Thymus (tissue), 11 donors: ENCODE measurements around the gene VTA1. TPM values are rescaled to one million over a fixed set of nuclear protein-coding genes. Genes with fewer than 3 reads are reported as not detected.

Experiments
- DNase-seq, 9 donors: peaks; one replicate each; pipeline ENCODE4 v3.0.0-alpha.2; 2013; ENCODE audit warnings: low spot score in 9 of 9, low read depth in 6 of 9, missing footprints in 1 of 9
- H3K27ac ChIP-seq, 2 donors: one replicate each; pipeline ENCODE4 v1.5.1; 2013; ENCODE audit warnings: control low read depth in 1 of 2, low read depth in 1 of 2, low read length in 1 of 2, mild to moderate bottlenecking in 1 of 2, moderate library complexity in 1 of 2
- H3K27me3 ChIP-seq, 2 donors: one replicate each; pipeline ENCODE4 v1.5.1; 2013; ENCODE audit warnings: low read length in 1 of 2; ENCODE audit not compliant: control insufficient read depth in 2 of 2, insufficient read depth in 1 of 2
- H3K36me3 ChIP-seq, 2 donors: one replicate each; pipeline ENCODE4 v1.5.1; 2013; ENCODE audit warnings: low read length in 1 of 2, mild to moderate bottlenecking in 1 of 2, moderate library complexity in 1 of 2; ENCODE audit not compliant: control insufficient read depth in 2 of 2, insufficient read depth in 2 of 2
- H3K4me1 ChIP-seq, 2 donors: one replicate each; pipeline ENCODE4 v1.5.1; 2013; ENCODE audit warnings: low read length in 2 of 2; ENCODE audit not compliant: control insufficient read depth in 2 of 2, insufficient read depth in 2 of 2
- H3K4me3 ChIP-seq, 2 donors: one replicate each; pipeline ENCODE4 v1.5.1; 2013; ENCODE audit warnings: low read length in 2 of 2, control low read depth in 1 of 2, mild to moderate bottlenecking in 1 of 2
- H3K9me3 ChIP-seq, 2 donors: one replicate each; pipeline ENCODE4 v1.5.1; 2013; ENCODE audit warnings: low read length in 1 of 2, mild to moderate bottlenecking in 1 of 2; ENCODE audit not compliant: control insufficient read depth in 2 of 2, insufficient read depth in 1 of 2
- WGBS: extraction: QIAGEN DNeasy Blood & Tissue Kit; methylation state at CpG from one replicate; pipeline ENCODE4 v1.1.7; 2013; 5-methylcytosine and 5-hydroxymethylcytosine counted together
- polyA plus RNA-seq: library from polyadenylated mRNA; stranded (reverse); fragments of 200-250 nt; gene quantifications from one replicate; pipeline ENCODE4 v1.2.3, GENCODE V29; 2013
- total RNA-seq: library from RNA; stranded (reverse); fragments of 120-200 nt; gene quantifications from one replicate; pipeline ENCODE4 v1.2.4, GENCODE V29; 2013
- donor health status: healthy.

The VTA1 gene
- total and polyA plus RNA-seq, 2 donors, result 35.7 to 57.1 TPM

DNA sequence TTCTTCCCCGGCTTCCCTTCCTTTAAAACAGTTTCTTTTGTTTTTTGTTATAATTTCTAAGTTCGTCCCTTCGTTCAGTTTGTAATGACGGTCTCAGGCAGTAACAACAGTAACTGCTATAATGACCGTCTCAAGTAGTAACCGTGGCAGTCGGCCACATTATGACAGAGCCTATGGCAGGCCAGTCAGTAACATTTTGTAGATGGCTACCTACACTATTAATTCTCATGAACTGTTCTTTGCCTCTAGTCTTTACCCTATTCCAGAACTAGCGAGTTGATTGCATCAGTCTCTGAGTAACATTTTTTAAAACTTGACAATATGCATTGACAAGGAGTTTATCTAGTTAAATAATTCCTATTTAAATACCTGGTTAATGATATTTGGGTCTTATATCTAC lies 111.7 kb downstream of the VTA1 start:
- no peak overlapping the region for H3K4me3 ChIP-seq
- no peak overlapping the region for H3K27ac ChIP-seq
- 97% methylated on average over 8 of the region's 8 CpGs for WGBS
- H3K4me1 ChIP-seq, result no peaks in the 10 kb centered on the region
- H3K27me3 ChIP-seq, result no peaks in the 10 kb centered on the region
- H3K9me3 ChIP-seq, result no peaks in the 10 kb centered on the region
- no peaks in the 10 kb centered on the region for H3K36me3 ChIP-seq
- no peak for DNase-seq

DNA sequence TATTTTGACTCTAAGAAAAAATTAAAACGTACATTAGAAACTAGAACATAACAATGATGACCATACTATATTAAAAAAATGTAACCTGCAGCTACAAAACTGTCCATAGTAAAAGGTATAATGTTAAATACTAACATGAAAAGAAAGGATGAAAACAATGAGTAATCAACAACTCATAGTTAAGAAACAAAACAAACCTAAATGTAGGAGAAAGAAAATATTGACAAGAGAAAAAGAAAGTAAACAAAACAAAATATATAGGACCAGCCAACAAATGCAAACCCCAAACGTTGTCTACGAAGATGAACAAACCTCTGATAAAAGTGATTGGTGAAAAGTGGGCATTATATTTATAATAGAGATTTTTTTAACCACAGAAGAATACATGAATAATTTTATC lies 113.7 kb downstream of the VTA1 start:
- H3K36me3 ChIP-seq, result no peaks in the 10 kb centered on the region

DNA sequence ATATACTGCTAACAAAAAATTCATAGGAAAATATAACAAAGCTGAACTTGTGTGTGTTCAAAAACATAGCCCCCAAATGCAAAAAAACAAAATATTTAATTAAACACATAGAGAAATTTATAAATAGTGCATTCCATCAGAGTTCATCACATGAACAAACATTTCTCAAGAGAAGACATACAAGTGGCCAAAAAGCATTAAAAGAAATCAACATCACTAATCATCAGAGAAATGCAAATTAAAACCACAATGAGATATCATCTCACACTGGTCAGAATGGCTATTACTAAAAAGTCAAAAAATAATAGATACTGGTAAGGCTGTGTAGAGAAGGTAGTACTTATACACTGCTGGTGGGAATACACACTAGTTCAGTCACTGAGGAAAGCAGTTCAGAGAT lies 115.2 kb downstream of the VTA1 start:
- H3K27me3 ChIP-seq, result no peaks in the 10 kb centered on the region
- no peak for DNase-seq
- H3K9me3 ChIP-seq, result no peaks in the 10 kb centered on the region
- H3K4me1 ChIP-seq, result no peaks in the 10 kb centered on the region
- no peak overlapping the region for H3K4me3 ChIP-seq
- H3K36me3 ChIP-seq, result no peaks in the 10 kb centered on the region
- no peak overlapping the region for H3K27ac ChIP-seq

More for the DNA sequence above, 113.7 kb downstream of the VTA1 start:
- DNase-seq, result no peak
- Histone ChIP-seq H3K27me3 (no peaks in the 10 kb centered on the region), H3K27ac (no peak overlapping the region), H3K4me3 (no peak overlapping the region), H3K4me1 (no peaks in the 10 kb centered on the region), H3K9me3 (no peaks in the 10 kb centered on the region)
- 98% methylated on average over 3 of the region's 3 CpGs for WGBS

DNA sequence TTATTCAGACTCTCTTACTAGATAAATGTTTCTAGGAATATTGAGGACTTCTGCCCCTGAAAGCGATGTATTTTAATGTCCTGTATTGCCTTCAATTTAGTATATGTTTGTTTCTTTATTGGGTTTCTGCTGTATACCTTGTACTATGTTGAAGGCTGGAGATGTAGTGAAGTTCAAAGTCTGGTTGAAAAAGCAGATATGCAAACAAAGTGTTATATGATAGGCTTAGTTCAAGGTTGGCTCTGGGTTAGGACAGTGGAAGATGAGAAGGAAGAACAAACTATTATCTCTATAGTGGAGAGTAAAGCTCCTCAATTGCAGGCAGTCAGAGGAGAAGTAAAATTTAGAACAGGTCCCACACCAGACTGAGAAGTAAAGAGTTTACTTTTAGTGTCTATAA lies 118.4 kb downstream of the VTA1 start:
- H3K4me3 ChIP-seq, result no peak overlapping the region
- no peaks in the 10 kb centered on the region for H3K4me1 ChIP-seq
- H3K27me3 ChIP-seq, result no peaks in the 10 kb centered on the region
- WGBS, result 96% methylated on average over 1 of the region's 1 CpG
- no peaks in the 10 kb centered on the region for H3K36me3 ChIP-seq
- H3K9me3 ChIP-seq, result no peaks in the 10 kb centered on the region
- DNase-seq, result no peak
- no peak overlapping the region for H3K27ac ChIP-seq

DNA sequence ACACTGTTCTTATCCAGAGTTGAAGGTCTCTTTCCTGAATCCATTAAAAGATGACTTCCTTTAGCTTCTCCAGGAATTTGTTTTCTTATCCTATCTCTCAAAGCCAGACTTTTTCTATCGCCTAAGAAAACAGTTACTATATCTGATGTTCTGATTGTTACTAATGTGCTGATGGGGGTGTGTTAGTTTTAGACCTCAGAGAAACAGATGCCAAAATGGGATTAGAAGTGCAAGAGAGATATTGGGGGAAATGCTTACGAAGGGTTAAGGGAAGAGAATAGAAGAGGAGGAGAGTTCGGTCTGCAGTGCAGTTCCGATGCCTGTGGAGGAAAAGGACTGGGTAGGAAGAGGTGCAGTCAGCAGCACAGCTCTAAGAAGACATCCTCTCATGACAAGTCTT lies 119.0 kb downstream of the VTA1 start:
- Histone ChIP-seq H3K4me1 (no peaks in the 10 kb centered on the region), H3K27me3 (no peaks in the 10 kb centered on the region), H3K27ac (no peak overlapping the region), H3K9me3 (no peaks in the 10 kb centered on the region), H3K36me3 (no peaks in the 10 kb centered on the region), H3K4me3 (no peak overlapping the region)
- DNase-seq, result no peak
- WGBS, result 96% methylated on average over 4 of the region's 4 CpGs

DNA sequence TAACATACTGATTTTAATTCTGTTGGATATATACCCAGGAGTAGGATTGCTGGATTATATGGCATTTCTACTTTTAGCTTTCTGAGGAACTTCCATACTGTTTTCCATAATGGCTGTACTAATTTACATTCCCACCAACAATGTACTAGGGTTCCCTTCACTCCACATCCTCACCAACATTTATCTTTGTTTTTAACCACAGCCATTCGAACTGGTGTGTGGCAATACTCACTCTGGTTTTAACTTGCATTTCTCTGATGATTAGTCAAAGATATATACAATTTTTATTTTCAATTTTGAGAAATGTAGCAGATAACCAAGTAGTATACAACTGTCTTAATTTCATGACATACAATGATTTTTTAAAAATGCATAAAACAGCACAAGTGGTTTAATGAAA lies 124.4 kb downstream of the VTA1 start:
- Histone ChIP-seq H3K36me3 (no peaks in the 10 kb centered on the region), H3K27ac (no peak overlapping the region), H3K9me3 (no peaks in the 10 kb centered on the region), H3K27me3 (no peaks in the 10 kb centered on the region), H3K4me1 (no peaks in the 10 kb centered on the region), H3K4me3 (no peak overlapping the region)
- DNase-seq, result no peak
- 90% methylated on average over 1 of the region's 1 CpG for WGBS

Other genes with a start within 250 kb of the VTA1 start
- gene GJE1, start 14.3 kb upstream of the VTA1 start, total RNA-seq, result not detected
- gene GJE1, start 14.3 kb upstream of the VTA1 start, polyA plus RNA-seq, result not detected
- not detected for gene NMBR, start 141 bp upstream of the VTA1 start, total RNA-seq
- 0.07 TPM for gene NMBR, start 141 bp upstream of the VTA1 start, polyA plus RNA-seq
- 10.2 TPM for gene ADGRG6, start 154.7 kb downstream of the VTA1 start, total RNA-seq
- 13.6 TPM for gene ADGRG6, start 154.7 kb downstream of the VTA1 start, polyA plus RNA-seq